T47D (cell line): Measurements from ENCODE around the gene SMAD7.

Source experiments
- DNase-seq, 2 experiments: peaks; one replicate each; pipeline versions ENCODE4 v3.0.0 to v3.0.0-alpha.2; 2011 to 2012; ENCODE audit warnings: low read depth in 1 of 2, low spot score in 1 of 2
- JUND ChIP-seq: IDR thresholded peaks from 2 replicates; pipeline ENCODE4 v1.6.1; 2012; ENCODE audit warnings: low read depth
- in situ Hi-C: cut with HindIII; loops from 2 replicates; pipeline ENCODE4 v1.10.0; 2016; ENCODE audit warnings: low sequenced_read_pairs, low pct_unique_long_range_greater_than_20kb

The SMAD7 gene

DNA sequence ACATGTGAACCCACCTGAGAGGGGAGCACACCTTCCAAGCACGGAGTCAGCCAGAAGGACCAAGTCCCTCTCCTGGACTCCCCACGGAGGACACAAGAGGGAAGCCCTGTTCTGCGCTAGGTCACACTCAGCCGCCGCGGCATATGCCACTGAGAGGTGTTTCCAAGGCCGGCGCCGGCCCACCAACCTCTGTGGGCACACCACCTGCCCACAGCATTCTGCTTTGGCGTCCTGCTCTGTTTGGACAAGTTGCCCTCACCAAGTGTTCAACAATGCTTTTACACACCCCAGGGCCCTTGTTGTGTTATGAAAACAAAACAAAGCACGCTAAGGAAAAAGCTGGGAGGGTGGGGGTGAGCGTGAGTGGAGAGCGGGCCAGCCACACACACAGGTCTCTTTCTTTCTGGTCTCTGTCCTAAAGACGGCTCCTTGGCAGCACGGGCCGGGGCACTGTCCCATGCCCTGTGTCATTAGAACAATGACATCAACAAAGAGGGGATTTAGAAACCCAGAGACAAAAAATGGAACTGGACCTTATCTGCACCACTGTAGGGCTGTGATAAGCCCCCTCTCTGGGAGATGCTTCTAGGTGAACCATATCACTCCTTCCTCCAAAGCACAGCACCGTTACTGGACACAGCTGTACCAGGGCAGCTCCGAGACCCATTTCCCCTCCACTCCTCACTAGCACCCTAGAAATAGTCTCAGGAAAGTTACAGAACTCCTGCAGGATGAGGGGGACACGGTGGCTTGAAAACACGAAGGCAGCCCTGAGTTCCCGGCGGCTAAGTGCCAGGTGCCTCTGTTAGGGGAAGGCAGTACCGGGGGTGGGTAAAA lies 17.0 kb downstream of the SMAD7 start:
- TF ChIP-seq JUND: no peak
- in situ Hi-C loops: no loop called here
- no peak for DNase-seq

DNA sequence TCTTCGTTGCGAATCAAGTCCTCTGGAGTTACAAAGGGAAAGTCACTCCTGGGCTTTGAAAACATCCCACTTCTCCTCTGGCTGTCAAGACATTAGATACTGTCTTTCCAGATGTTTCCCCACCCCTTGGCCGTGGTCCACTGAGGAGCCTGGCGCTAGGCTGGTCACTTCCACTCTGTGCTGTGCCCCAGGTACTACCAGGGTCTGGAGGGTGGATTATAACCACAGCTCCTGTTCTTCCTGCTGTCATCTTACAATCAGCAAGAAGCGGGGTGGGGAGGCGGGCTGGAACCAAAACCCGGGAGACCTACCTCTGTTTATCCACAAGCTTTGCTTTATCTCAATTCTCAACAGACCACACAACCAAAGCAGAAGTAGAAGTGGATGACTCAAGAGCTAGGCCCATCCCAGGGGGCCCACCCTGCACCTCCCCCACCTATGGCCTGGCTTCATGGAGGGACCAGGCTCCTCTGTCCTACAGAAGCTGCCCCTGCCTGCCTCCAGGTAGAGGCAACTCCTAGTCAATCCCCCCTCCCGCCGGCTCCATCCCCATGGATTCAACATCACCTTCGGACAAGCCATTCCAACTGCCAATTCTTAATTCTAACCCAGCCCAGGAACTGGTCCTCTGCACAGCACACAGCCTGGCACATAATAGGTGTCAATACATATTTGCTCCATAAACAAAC lies 17.8 kb downstream of the SMAD7 start:
- no peak for DNase-seq
- in situ Hi-C loops: no loop called here
- TF ChIP-seq JUND: no peak

DNA sequence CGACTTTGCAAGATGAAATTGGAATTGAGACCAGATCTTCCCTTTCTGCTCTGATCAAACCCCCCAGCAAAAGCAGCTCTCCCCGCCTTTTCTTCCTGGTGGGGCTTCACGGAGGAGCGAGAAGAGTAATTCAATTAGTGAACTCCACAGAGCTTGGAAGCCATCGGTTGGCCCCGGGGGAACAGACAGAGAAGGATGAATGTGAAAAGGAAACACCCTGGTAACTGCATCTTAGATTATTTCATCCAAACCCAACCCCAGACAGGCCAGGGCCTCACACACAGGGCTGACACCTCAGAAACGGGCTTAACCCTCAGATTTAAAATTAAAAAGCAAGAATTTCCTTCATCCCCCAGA lies 18.3 kb downstream of the SMAD7 start:
- TF ChIP-seq JUND: no peak
- DNase-seq: no peak
- in situ Hi-C loops: no loop called here

DNA sequence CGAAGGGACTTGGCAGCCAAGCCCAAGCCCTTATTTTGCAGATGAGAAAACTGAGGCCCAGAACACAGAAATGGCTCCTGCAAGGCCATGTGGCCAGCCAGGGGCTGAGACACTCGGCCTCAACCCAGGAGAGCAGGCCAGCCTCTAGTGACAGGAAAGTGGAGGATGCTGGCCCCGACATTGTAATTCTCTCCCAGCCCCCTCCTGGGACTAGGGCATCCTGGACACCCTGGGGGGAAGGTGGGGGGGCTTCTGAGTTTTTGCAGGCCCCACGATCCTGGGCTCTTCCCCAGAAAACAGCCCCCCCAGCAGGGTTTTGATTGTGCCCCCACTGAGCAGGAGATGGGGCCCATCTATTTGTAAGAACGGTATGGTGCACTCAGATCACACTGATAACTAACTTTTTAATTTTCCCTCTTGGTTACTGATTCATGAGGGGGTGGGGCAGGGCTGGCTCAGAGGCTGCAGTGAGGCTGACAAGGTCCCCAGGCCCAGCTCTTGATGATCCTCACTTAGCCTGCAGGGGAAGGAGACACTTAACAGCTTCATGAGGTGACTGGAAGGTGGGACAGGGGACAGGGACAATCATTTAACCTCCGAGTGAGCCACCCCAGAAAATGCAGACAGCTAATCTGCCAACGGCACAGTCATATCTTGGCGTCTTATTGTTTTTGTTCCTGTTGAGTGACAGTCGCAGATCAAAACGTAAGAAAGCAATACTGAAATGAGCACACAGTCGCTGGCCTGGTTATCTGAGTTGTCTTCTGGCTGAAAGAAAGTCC lies 18.9 kb downstream of the SMAD7 start:
- in situ Hi-C loops: no loop called here
- no peak for DNase-seq
- no peak for TF ChIP-seq JUND

DNA sequence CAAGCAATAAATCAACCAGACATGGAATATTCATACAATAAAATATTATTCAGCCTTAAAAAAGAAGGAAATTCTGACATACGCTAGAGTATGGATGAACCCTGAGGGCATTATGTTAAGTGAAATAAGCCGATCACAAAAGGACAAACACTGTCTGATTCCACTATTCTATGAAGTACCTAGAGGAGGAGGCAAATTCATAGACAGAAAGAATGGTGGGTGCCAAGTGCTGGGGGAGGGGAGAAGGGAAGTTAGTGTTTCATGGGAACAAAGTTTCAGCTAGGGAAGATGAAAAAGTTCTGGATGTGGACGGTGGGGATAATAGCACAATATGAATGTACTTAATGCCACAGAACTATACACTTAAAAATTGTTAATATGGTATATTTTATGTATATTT lies 19.8 kb downstream of the SMAD7 start:
- TF ChIP-seq JUND: no peak
- in situ Hi-C loops: no loop called here
- DNase-seq: no peak

DNA sequence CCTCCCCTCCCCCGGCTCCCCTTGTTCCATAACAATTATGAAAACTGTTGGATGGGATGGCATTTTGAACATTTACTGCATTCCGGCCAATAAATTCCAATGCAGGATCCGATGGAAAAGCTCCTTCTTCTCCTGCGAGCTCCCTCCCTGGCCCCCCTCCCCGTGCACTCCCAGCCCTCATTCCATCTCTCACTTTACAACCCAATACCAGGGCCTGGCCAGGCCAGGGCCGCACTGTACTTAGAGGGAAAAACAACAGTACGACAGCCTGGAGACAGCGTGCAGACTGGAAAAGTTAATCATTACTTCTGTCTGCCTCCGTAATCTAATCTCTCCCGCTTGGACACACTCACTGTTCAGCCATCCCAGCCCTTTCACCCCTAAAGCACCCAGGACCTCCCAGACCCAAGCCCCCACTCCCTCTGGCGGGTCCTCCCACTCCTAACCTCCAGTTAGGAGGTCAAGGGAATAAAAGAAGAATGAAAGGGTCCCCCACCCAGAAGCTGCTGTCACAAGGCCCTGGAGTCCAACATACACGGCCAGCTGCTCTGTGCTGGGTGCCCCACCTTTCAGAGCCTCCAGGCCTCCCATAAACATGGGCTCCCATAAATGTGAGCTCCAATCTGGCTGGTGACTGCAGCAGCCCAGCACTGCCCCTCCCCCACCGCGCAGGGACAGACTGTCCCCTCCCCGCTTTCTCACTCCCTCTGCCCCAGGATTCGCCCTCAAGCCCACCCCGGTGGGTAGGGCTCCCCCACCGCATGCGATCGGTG lies 20.6 kb downstream of the SMAD7 start:
- DNase-seq: no peak
- TF ChIP-seq JUND: no peak
- in situ Hi-C loops: no loop called here

DNA sequence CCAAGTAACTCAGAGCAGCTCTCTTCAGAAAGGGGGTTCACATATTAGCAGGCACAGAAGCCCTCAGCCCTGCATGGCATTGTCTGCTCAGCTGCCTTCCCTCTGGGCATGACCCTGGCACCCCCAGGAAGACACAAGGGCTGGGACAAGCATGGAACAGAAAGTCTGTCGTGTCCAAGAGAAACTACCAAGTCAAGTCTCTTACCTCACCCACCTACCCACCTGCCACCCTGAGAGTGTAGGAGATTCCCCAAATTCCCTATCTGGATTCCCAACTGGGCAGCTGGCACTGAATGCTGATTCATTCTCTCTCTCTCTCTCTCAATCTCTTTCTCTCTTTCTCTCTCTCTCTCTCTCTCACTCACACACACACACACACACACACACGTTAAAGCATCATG lies 21.6 kb downstream of the SMAD7 start:
- DNase-seq: no peak
- in situ Hi-C loops: no loop called here
- no peak for TF ChIP-seq JUND

DNA sequence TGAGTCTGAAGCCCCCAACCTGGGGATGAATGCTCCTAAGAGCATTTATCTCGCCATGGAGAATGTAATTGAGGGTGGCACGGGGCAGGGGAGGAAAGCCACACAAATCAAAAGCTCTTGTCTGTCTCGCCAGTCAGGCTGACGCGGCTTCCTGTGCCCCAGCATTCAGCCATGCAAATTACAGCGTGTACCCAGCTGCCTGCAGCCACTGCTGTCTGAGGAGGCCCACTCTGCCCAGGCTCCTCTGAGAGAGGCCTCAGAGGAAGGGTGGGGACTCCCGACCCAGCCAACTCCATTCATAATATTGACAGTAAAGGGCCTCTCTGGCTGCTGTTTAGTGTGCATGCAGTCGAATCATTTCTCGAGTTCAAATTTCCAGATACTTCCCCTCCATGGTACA lies 22.0 kb downstream of the SMAD7 start:
- TF ChIP-seq JUND: no peak
- no peak for DNase-seq
- in situ Hi-C loops: no loop called here

DNA sequence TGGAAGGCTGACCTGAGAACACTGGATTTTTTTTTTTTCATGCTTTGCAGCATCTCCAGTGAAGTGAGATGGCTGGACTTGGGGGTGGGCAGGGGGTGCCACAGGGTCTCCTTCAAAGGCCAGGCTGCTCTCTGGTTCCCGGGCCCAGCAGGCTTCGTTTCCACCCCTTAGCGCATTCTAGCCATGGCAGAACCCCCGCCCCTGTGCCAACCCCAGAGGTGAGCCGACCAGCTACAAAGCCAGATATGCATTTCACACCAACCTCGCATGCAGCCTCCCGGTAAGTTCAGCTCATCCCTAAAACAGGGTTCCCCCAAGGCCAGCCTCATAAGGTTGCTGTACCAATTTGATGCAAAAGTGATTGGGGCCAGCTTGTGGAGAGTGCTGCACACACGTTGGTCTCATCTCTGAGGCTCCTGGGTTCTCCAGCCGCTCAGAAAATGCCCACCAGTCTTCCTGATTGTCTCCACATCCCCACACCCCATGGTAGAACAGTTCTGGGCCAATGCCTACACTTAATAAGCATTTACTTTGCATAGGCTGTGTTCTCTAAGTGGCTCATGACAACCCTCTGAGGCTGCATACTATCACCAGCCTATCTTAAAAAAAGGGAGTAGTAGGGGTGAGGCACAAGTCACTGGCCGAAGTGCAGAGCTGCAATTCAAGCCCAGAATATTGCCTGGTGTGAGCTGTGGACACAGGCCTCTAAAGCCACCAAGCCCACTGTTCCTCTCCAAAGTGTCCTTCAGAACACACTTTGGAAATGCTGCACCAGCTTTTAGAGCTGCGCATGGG lies 23.3 kb downstream of the SMAD7 start:
- in situ Hi-C loops: no loop called here
- DNase-seq: no peak
- no peak for TF ChIP-seq JUND

DNA sequence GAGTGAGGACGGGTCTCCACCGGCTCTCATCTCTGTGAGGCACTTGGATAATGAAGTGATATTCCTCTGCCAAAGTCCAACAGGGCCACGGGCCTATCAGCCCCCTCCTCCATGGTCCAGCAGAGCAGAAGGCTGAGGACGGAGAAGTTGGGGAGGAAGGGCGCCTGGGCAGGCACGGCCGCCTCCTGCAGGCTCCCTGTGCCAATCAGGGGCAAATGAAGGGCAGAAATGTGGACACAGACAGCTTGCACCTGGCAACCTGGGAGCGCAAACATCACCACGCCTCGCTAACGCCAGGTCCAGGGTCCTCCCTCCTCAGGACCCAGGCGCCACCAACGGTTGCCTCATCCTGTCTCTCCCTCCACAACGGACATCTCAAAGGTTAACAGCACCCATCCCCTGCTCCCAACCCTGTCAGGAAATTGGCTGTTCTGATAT lies 24.3 kb downstream of the SMAD7 start:
- TF ChIP-seq JUND: no peak
- DNase-seq: no peak
- in situ Hi-C loops: no loop called here

DNA sequence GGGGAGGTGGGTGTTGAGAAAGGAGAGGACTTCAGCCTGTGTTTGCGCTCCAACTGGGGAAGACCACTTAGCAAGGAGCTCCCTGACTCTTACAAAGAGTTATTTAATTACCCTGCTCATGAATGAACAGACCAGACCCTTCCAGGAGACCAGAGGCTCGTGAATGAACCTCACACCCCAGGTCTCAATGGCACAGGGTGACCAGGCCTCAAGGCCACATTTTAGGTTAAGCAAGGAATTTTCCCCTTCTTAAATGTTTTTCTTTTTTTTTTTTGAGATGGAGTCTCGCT lies 25.3 kb downstream of the SMAD7 start:
- no peak for DNase-seq
- no peak for TF ChIP-seq JUND
- in situ Hi-C loops: no loop called here
